GM19025 (cell line): ENCODE measurements around the gene BOLA3.
"Not testable (repeated sequence)": the region's sequence is repeated elsewhere in the genome, so short reads cannot be mapped to it uniquely, and the experiment has no call there.

ENCODE experiments used
- ATAC-seq: cut with Tn5 transposase; IDR thresholded peaks from one replicate; pipeline ENCODE4 v1.9.1; 2021; ENCODE audit warnings: mild to moderate bottlenecking, low read depth, moderate library complexity; ENCODE audit not compliant: unreplicated experiment

Gene BOLA3

DNA sequence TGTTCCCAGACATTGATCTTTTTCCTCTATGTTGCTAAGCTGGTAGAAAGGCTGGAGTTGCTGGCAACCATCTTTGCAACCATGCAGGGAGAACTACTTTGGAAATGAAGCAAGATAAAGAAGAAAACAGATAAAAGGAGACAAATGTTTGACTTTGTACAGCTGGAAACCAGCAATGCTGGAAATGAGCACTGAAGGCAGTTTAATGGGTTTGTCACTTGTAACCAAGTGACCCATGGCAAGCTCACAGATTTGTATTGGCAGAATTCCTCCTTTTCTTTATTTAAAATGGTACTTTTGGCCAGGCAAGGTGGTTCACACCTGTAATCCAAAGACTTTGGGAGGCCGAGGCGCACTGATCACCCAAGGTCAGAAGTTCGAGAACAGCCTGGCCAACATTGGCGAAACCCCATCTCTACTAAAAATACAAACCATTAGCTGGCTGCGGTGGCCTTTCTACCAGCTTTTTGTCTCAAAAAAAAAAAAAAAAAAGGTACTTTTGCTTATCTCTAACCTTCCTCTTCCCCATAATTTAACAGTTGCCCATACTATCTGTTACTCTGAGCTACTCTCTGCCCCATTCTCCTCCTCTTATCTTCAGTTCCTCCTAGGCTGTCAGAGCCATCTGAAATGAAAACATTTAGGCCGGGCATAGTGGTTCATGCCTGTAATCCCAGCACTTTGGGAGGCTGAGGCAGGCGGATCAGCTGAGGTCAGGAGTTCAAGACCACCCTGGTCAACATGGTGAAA lies 2.0 kb upstream of the BOLA3 start:
- no peak for ATAC-seq

DNA sequence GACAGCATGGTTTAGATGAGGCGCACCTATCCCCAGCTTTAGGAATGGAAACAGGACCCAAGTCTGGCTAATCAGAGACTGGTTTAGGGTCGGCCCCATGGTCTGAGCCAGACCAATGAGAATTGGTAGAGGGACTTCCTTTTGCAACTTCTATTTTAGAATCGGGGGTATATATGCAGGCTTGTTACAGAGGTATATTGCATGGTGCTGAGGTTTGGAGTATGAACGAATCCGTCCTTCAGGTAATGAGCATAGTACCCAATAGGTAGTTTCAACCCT lies 1.5 kb upstream of the BOLA3 start:
- no peak for ATAC-seq

DNA sequence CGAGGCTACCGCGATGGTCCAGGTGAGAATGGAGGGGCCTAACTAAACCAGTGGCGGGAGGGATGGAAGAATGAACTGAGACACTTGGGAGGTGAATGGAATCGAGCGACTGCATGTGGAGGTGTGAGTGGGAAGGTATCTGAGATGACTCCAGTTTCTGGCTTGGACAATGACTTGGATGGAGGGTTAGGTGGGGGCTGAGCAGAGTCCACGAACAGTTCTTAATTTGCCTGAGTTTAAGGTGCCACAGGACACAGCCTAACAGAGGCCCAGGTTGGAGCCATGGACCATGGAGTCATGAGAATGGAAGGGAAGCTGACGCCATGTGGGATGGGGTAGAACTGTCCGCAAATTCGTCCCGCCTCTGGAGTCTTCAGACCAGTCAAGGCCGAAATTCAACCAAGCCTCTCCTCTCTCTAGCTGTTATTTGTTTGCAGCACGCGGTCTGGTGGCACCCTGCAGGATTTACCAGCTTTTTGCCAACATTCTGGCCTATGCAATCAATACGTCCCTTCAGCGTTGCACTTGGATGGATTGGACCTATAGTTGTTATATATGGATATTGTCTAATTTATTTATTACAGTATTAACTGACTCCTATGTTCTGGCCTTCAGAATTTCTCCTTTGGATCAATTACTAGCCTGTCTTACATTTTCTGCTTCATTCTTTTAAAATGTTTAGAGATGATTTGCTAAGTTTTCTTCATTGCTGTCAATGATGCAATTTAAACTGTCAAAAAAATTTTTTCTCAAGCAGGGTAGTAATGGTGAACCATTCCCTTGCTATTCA lies 940 bp upstream of the BOLA3 start:
- no peak for ATAC-seq

DNA sequence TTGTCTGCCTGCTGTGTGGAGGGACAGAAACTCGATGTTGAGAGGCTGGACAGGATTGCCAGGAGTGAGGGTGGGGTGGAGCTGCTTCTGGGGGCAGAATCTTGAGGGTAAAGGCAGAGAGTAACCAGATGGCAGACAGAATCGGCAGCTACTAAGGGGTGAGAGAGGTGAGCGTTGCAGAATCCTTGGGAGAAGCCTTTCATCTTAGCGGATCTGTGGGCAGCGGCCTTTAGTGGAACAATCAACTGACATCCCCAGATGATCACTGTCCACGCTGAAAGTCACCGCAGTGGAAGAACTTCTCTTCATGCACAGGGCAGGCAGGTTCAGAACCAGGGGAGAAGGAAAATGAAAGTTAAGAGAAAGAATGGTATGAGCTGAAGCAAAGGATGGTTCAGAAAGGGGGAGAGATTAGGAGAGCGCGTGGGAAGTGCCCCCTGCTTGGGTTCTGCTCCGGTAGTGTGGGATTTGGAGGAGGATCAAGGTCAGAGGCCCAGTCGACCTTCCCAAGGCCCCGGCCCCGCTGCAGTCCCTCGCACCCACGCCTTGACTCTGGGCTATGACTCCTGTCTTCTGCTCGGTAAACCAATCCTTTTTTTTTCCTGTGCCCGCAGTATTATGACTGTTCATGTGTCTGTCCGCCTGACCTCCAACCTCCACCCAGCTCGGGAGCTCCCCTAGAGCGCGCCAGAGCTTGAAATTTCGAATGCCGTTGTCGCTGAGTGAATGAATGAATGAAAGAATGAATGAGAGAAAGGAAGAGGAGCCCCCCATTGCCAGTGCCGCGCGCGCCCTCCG lies 584 bp downstream of the BOLA3 start:
- peak; percentile 18 for ATAC-seq

DNA sequence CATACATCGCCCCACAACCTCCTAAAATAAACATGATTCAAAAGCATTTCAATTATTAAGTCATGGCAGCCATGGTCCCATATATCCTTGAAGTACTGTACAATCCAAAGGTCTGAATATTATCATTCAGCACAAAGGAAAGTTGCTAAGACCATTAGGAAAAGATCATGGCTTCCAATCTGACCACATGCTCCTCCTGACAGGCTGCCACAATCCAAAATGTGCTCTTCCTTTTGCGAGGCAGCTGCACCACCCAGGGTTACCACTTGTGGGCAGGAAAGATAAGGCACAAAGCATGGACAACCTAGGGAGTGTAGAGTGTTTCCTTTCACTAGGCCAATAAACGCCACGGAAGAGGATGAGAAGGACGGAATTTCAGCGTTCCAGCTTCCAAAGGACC lies 5.4 kb downstream of the BOLA3 start:
- ATAC-seq, result no peak

DNA sequence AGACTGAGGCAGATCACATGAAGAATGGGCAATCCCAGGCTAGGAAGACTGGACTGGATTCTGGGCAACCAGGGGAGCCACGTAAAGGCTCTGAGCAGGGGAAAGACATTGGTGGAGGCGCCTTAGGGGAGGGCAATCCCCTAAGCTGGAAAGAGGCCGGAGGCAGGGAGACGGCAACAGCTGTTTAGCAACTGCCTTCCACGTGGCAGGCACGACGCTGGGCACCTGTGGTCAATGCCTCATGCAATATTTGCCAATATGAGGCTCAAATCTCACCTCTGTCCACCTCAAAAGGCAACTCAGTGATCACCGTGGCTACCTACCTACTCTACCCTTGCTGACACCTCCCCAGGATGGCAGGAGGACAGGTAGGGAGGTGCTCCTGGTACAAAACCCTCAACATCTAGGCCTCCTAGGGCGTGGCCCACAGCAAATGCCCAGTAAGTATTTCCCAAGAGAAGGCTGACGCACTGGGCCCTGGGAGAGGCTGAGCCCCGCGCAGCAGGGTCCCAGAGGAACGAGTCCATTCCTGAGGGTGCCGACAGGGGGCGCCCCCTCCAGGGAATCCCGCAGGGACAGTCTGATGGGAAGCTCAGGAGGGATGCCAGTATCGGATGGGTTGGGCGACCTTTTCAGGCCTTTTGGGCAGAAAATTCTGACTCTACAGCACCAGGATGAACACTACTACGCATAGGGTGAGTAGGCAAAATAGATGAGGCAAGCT lies 8.9 kb downstream of the BOLA3 start:
- no peak for ATAC-seq

DNA sequence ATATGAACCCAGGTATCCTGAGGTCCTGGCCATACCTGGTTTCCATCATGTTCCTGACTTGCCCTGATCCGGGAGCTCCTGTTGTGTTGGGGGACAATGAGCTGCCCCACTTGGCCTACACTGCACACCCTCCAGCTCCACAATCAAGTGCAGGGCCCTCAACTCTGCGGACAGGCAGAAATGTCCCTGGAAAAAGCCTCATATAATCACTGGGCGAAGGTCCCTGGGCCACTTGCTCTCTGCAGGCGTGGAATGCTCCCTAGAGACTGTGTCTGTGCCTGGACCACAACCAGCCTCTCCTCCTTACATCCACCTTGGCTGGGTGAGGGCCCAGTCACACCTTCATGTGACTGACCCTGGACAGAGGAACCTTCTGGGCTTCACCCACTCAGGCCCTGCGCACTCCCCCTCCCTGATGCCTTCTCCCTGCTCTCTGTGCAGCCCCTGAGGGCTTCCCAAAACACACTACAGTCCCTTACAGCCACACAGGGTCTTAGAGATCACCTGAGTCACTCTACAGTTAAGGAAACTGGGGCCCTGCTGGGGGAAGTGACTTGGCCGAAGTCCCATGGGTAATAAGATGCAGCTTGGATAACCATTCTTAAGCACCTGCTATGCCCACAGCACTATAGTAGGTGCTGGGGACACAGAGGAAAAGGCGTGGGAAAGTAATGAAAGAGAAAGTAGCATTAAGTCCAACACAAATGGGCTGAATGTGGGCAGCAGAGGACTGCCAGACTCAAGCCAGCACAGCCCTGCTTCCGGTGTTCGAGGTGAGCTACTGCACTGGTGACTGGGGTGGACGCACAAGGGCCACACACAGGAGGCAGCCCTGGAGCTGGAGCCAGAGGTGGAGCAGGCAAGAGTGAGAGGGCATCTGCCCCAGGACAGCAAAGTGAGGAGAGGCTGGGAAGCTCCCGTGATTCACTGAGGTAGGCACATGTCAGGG lies 9.8 kb downstream of the BOLA3 start:
- no peak for ATAC-seq

DNA sequence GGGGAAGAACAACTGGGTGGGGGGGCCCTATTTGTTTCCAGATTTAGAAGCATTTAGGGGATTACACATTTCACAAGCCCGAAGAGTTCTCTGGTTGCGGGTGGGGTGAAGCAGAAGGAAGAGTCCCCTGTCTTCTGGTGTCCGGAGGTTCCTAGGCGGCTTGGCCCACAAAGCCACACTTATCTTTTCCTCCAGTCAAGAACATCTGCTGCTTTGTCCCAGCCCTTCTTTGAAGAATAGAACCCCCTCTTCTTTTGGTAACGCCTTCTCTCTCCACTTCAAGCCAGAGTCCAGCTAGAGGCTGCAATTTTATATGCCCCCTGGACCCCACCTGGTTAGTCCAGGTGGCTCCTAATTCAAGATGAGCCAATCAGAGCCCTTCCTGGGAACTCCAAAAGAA lies 15.8 kb downstream of the BOLA3 start:
- ATAC-seq, result no peak

DNA sequence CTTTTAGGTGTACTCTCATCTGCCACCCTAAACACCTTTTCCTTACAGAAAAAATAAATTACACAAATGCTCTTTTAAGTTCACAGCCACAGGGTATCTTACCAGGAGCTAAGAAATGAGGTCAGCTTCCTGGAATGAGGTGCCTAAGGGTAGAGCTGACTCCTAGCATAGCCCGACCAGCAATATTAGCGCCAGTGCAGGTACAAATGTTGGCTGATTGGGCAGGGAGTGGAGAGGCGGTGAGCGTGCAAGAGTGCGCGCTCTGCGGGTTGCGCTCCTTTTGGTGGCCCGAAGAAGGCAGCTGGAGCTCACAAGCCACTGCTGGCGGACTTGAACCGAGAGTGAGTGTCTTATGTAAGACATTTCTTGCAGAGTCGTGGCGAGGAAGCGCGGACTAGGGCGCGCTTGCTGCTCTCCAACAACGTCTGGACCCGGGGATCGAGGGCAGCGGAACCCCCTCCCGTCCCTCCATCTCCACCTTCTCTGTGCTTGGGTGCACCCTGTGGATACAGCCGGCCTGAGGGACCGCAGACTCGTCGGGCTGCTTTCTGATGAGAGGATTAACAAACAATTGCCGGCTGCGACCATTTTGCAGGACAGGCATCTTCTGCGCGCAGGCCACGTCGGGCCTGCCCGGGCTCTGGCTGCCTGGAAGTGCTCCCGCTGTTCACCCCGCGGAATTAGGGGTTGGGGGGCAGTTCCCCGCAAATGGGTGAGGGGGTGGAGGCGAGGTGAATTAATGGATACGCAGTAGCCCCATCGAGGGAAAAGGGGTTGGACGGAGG lies 17.3 kb downstream of the BOLA3 start:
- ATAC-seq, result no peak

DNA sequence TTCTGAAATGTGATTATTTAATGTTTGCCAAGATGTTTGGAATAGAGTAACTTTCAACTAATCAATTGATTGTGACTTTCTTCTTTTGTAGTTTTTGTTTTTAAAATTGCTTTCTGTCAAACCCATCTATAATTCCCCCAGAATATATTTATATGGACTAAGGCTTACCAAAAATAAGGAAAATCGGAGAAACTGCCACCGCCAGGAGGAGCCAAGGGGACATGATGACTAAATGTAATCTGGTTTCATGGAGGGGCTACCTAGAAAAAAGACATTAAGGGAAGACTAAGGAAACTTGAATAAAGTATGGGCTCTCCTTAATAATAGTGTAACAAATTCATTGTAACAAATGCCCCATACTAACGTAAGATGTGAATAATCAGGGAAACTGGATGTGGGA lies 19.5 kb downstream of the BOLA3 start:
- no peak for ATAC-seq

DNA sequence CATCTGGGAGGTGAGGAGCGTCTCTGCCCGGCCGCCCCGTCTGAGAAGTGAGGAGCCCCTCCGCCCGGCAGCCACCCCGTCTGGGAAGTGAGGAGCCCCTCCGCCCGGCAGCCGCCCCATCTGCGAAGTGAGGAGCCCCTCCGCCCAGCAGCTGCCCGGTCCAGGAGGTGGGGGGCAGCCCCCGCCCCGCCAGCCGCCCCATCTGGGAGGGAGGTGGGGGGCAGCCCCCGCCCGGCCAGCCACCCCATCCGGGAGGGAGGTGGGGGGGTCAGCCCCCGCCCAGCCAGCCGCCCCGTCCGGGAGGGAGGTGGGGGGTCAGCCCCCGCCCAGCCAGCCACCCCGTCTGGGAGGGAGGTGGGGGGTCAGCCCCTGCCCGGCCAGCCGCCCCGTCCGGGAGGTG lies 23.8 kb downstream of the BOLA3 start:
- ATAC-seq, result not testable (repeated sequence)

DNA sequence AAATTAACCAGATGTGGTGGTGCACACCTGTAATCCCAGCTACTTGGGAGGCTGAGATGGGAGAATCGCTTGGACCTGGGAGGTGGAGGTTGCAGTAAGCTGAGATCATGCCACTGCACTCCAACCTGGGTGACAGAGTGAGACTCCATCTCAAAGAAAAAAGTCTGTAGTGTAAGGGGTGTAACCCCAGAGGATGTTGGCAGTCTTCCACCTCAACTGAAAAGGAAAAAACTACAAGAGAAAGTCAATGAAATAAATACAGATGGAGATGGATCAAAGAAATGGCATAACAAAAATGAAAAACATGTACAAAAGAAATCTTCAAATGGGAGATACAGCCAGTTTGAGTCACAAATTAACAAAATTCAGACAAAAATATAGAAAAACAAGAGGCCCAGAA lies 25.9 kb downstream of the BOLA3 start:
- not testable (repeated sequence) for ATAC-seq

DNA sequence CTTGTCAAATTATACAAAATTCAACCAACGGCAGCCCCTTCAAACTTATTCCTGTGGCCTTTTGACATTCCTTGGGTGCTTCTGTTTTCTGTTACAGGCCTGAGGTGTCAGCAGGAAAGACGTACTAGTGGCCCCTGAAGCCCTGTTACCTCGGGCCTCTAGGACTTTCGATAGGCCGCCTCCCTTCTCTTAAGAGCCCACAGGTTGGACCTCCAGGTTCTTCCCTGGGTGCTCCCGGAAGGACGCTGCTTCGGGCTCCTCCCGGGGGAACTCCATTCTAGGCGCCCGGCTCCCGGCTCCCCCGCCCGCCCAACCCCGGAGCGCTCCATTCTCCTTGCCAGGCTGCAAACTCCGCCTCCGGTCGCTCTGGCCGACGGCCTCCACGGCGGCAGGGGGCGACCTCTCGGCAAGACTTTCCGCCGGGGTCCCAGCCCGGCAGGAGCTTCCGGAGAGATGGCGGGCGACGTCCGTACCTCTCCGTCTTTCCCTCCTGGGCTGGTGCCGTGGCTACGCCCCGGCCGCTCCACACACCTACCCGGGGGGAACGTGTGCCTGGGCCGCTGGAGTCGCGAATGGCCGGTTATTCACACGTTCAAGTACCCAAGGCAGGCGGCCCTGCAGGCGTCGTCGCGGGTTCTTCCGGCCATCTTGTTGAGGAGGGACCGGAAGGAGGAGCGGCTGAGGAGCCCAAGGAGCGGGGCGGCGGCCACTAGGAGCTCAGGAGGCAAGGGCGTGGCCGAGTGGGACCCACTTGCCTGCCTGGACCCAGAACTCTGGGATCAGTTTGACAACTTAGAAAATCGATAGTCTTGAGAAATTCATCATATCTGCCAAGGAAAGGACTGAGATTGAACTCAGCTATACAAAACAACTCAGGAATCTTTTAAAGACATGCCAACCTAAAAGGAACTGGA lies 27.5 kb downstream of the BOLA3 start:
- peak; percentile 96 for ATAC-seq

DNA sequence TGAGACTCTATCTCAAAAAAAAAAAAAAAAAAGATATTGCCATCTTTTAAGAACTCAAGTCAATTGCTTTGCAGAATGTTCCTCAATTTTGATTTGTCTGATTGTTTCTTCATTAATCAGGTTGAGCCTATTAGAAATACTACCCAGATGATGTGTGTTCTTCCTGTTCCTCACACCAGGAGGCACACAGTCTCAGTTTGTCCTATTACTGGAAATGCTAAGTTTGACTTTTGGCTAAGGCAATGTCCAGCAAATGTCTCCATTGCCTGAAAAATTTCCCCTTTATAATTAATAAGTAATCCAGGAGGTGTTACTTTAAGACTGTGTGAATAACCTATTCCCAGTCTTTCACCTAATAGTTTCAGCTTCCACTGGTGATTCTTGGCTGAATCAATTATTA lies 28.4 kb downstream of the BOLA3 start:
- no peak for ATAC-seq

DNA sequence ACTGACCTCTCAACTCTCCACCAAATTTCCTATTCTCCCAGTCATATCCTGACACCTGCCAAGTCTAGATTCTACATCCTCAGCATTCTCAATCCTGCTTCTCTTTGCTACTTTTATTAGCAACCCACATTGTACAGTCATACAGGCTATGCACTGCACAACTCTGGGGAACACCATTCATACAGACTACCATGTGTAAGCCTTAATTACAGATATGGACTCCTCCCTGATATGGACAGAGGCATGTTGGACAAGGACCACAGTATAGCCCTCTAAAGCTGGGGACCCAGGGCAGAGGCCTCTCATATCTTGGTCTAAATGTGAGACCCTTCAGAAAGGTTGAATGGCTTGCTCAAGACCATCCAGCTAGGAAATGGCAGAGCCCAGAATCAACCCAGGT lies 36.3 kb downstream of the BOLA3 start:
- no peak for ATAC-seq

DNA sequence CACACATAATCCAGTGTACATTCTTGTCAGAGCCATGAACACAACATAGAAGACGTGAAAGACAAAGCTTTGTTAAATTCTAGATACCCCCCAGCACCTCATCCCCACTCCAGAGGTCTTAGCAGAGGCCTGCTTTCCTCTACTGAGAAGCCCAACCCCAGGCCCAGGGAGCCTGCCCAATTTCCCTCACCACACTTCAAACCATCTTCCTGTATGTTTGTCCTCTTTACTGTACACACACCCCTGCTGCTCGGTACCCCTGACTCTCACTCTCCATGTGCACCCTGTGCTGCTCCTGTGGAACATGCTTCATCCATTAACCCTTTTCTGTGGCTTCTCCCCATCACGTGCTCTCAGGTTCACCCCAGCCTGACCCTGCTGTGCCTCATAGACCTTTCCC lies 37.2 kb downstream of the BOLA3 start:
- ATAC-seq, result no peak

DNA sequence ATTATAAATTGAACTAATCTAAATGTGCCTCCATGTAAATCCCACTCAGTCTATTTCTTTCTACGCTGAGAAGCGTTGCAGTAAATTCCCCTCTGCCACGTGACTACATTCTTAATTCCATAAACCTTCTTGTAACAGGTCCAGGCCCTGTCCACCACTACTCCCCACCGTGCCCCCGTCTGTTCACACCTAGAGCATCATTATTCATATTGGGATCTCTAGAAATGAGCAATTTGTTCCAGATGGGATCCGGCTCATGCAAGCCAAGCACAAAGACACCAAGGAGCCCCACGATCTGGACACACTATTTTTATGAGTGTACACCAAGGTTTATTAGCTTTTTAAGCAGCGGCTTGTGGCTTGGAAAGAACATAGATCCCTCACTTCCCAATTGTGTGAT lies 38.2 kb downstream of the BOLA3 start:
- no peak for ATAC-seq

DNA sequence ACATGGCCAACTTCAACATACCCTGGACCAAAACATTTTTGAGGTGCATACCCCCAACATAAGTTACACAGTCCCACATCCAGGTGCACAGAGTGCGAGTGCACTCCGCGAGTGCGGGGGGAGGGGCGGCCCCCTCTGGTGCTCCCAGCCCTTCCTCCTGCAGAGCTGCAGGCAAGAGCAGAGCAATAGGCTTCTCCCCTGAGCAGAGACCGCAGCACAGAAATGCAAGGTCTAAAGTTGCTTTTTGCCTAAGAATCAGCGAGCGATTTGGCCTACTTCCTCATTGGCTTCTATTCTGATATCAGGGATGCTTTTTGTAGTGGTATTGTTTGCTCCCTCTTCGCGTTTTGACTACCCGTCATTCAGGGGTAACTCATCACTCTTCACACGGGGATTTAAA lies 40.6 kb downstream of the BOLA3 start:
- ATAC-seq, result no peak
